Osteoblast (primary cell): ENCODE data around the gene MGST3. TPM values are rescaled to one million over a fixed set of nuclear protein-coding genes. Genes with fewer than 3 reads are reported as not detected.

Experiments
- DNase-seq: peaks from one replicate; pipeline ENCODE4 v3.0.0; 2011; ENCODE audit warnings: low spot score, mixed read lengths; ENCODE audit not compliant: insufficient read length; ENCODE audit errors: missing footprints
- H2AFZ ChIP-seq: 2 replicates; pipeline ENCODE4 v1.6.0; 2011; ENCODE audit warnings: mild to moderate bottlenecking, low read length
- H3K27ac ChIP-seq: 2 replicates; pipeline ENCODE4 v1.5.1; 2011; ENCODE audit warnings: mild to moderate bottlenecking, low read depth, low read length, moderate library complexity
- H3K27me3 ChIP-seq: 2 replicates; pipeline ENCODE4 v1.6.0; 2012; ENCODE audit warnings: mild to moderate bottlenecking, control low read depth, inconsistent platforms, low read length, moderate library complexity; ENCODE audit not compliant: insufficient read depth
- H3K36me3 ChIP-seq: 2 replicates; pipeline ENCODE4 v1.5.1; 2011; ENCODE audit warnings: mild to moderate bottlenecking, low read length, control low read depth, moderate library complexity; ENCODE audit not compliant: insufficient read depth
- H3K4me1 ChIP-seq: 2 replicates; pipeline ENCODE4 v1.5.1; 2011; ENCODE audit warnings: mild to moderate bottlenecking, low read length, control low read depth, moderate library complexity; ENCODE audit not compliant: insufficient read depth
- H3K4me2 ChIP-seq: 2 replicates; pipeline ENCODE4 v1.6.0; 2011; ENCODE audit warnings: mild to moderate bottlenecking, low read length; ENCODE audit not compliant: insufficient read depth
- H3K4me3 ChIP-seq: fragments of 200-600 bp; sonication (generic); 3 replicates; pipeline ENCODE4 v1.5.1; 2012; ENCODE audit warnings: mild to moderate bottlenecking, low read length, inconsistent platforms; ENCODE audit not compliant: insufficient read depth
- H3K79me2 ChIP-seq: 2 replicates; pipeline ENCODE4 v1.6.0; 2012; ENCODE audit warnings: mild to moderate bottlenecking, low read length, control low read depth, inconsistent platforms; ENCODE audit not compliant: insufficient read depth
- H3K9me3 ChIP-seq: 2 replicates; pipeline ENCODE4 v1.5.1; 2011; ENCODE audit warnings: low read depth, low read length, control low read depth
- H4K20me1 ChIP-seq: 2 replicates; pipeline ENCODE4 v1.6.0; 2012; ENCODE audit warnings: mild to moderate bottlenecking, low read length, control low read depth; ENCODE audit not compliant: insufficient read depth
- CTCF ChIP-seq: IDR thresholded peaks from 2 replicates; pipeline ENCODE4 v1.5.1; 2011; ENCODE audit warnings: mild to moderate bottlenecking, low read depth, low read length, moderate library complexity; ENCODE audit errors: extremely low read depth
- total RNA-seq: library from RNA; depleted of rRNA; stranded (reverse); fragments of >200 nt; gene quantifications from 2 replicates; pipeline ENCODE4 v1.2.3, GENCODE V29; 2012

The MGST3 gene
- total RNA-seq, 1 donor = 128 TPM

GRCh38 chr1:165619647-165620151 lies 11.3 kb upstream of the MGST3 start:
- TF ChIP-seq CTCF = no peak
- DNase-seq = peak; percentile 43
- H4K20me1 ChIP-seq = no peaks in the 10 kb centered on the region
- no peaks in the 10 kb centered on the region for H3K79me2 ChIP-seq
- H3K9me3 ChIP-seq = no peaks in the 10 kb centered on the region
- H3K4me1 ChIP-seq = no peaks in the 10 kb centered on the region
- H3K4me2 ChIP-seq = no peak overlapping the region
- no peak overlapping the region for H3K4me3 ChIP-seq
- no peak overlapping the region for H2AFZ ChIP-seq
- H3K36me3 ChIP-seq = no peaks in the 10 kb centered on the region
- no peak overlapping the region for H3K27ac ChIP-seq
- peaks cover 11% of the 10 kb centered on the region for H3K27me3 ChIP-seq

GRCh38 chr1:165623624-165624023 lies 7.4 kb upstream of the MGST3 start:
- no peak for DNase-seq
- Histone ChIP-seq H3K9me3 (no peaks in the 10 kb centered on the region), H3K4me2 (no peak overlapping the region), H2AFZ (no peak overlapping the region), H3K79me2 (no peaks in the 10 kb centered on the region), H4K20me1 (no peaks in the 10 kb centered on the region), H3K4me3 (no peak overlapping the region), H3K27me3 (peaks cover 6% of the 10 kb centered on the region), H3K36me3 (no peaks in the 10 kb centered on the region), H3K27ac (no peak overlapping the region), H3K4me1 (no peaks in the 10 kb centered on the region)
- TF ChIP-seq CTCF = no peak

- no peak for DNase-seq
- no peak for TF ChIP-seq CTCF
- H3K4me1 ChIP-seq = no peaks in the 10 kb centered on the region
- H3K9me3 ChIP-seq = no peaks in the 10 kb centered on the region
- H3K36me3 ChIP-seq = no peaks in the 10 kb centered on the region
- no peak overlapping the region for H3K4me2 ChIP-seq
- H2AFZ ChIP-seq = no peak overlapping the region
- no peaks in the 10 kb centered on the region for H4K20me1 ChIP-seq
- H3K4me3 ChIP-seq = no peak overlapping the region
- H3K27ac ChIP-seq = no peak overlapping the region
- H3K27me3 ChIP-seq = peaks cover 6% of the 10 kb centered on the region
- H3K79me2 ChIP-seq = no peaks in the 10 kb centered on the region
Measured at GRCh38 chr1:165624441-165624840, 6.6 kb upstream of the MGST3 start.

GRCh38 chr1:165628147-165628822 lies 2.7 kb upstream of the MGST3 start:
- H3K36me3 ChIP-seq = no peaks in the 10 kb centered on the region
- no peak overlapping the region for H3K4me3 ChIP-seq
- H3K9me3 ChIP-seq = no peaks in the 10 kb centered on the region
- no peak overlapping the region for H2AFZ ChIP-seq
- H4K20me1 ChIP-seq = peaks cover 7% of the 10 kb centered on the region
- H3K27ac ChIP-seq = no peak overlapping the region
- H3K79me2 ChIP-seq = peaks cover 22% of the 10 kb centered on the region
- no peaks in the 10 kb centered on the region for H3K27me3 ChIP-seq
- peaks cover 13% of the 10 kb centered on the region for H3K4me1 ChIP-seq
- no peak overlapping the region for H3K4me2 ChIP-seq
- no peak for TF ChIP-seq CTCF
- DNase-seq = no peak
